NCI-H345 (cell line): ENCODE results near the gene BRICD5.

Source experiments
- DNase-seq: peaks from one replicate; lab custom pipeline; 2025; lab: John Stamatoyannopoulos, UW

Gene BRICD5

GRCh38 chr16:2180962-2181923 lies 29.4 kb downstream of the BRICD5 start:
- no peak for DNase-seq

GRCh38 chr16:2180461-2180860 lies 30.2 kb downstream of the BRICD5 start:
- DNase-seq: no peak

- DNase-seq: no peak
Measured at GRCh38 chr16:2179576-2179975, 31.1 kb downstream of the BRICD5 start.

GRCh38 chr16:2179107-2179501 lies 31.6 kb downstream of the BRICD5 start:
- DNase-seq: no peak

GRCh38 chr16:2178321-2179106 lies 32.1 kb downstream of the BRICD5 start:
- no peak for DNase-seq

- DNase-seq: no peak
Measured at GRCh38 chr16:2177561-2177960, 33.1 kb downstream of the BRICD5 start.

- no peak for DNase-seq
Measured at GRCh38 chr16:2177101-2177500, 33.6 kb downstream of the BRICD5 start.

- no peak for DNase-seq
Measured at GRCh38 chr16:2176047-2176446, 34.6 kb downstream of the BRICD5 start.

- DNase-seq: no peak
Measured at GRCh38 chr16:2175454-2175853, 35.2 kb downstream of the BRICD5 start.

- DNase-seq: no peak
Measured at GRCh38 chr16:2174396-2175131, 36.1 kb downstream of the BRICD5 start.

- no peak for DNase-seq
Measured at GRCh38 chr16:2173916-2174315, 36.7 kb downstream of the BRICD5 start.

- no peak for DNase-seq
Measured at GRCh38 chr16:2173366-2173765, 37.3 kb downstream of the BRICD5 start.

GRCh38 chr16:2172688-2173335 lies 37.9 kb downstream of the BRICD5 start:
- no peak for DNase-seq

GRCh38 chr16:2171601-2172178 lies 39.0 kb downstream of the BRICD5 start:
- DNase-seq: no peak

- DNase-seq: no peak
Measured at GRCh38 chr16:2170587-2171435, 39.9 kb downstream of the BRICD5 start.

- no peak for DNase-seq
Measured at GRCh38 chr16:2170080-2170479, 40.6 kb downstream of the BRICD5 start.

GRCh38 chr16:2167068-2167638 lies 43.5 kb downstream of the BRICD5 start:
- no peak for DNase-seq

GRCh38 chr16:2166263-2167067 lies 44.2 kb downstream of the BRICD5 start:
- no peak for DNase-seq

GRCh38 chr16:2165861-2166260 lies 44.8 kb downstream of the BRICD5 start:
- DNase-seq: no peak
